GM21717 (cell line): ENCODE results near the gene CYBC1.

Experiments used
- ATAC-seq: cut with Tn5 transposase; IDR thresholded peaks from one replicate; pipeline ENCODE4 v1.9.1; 2021; ENCODE audit warnings: mild to moderate bottlenecking, moderate library complexity; ENCODE audit not compliant: unreplicated experiment

CYBC1 gene

GRCh38 chr17:82450357-82451106 is at the start of gene CYBC1:
CYBC1 (minus strand) TSS chr17:82450752; CDS start chr17:82449254, 1,498 bp downstream.
- ATAC-seq: peak; percentile 58

- ATAC-seq: no peak
These were observed 47.2 kb upstream of the CYBC1 start for GRCh38 chr17:82497483-82498405.

DNA sequence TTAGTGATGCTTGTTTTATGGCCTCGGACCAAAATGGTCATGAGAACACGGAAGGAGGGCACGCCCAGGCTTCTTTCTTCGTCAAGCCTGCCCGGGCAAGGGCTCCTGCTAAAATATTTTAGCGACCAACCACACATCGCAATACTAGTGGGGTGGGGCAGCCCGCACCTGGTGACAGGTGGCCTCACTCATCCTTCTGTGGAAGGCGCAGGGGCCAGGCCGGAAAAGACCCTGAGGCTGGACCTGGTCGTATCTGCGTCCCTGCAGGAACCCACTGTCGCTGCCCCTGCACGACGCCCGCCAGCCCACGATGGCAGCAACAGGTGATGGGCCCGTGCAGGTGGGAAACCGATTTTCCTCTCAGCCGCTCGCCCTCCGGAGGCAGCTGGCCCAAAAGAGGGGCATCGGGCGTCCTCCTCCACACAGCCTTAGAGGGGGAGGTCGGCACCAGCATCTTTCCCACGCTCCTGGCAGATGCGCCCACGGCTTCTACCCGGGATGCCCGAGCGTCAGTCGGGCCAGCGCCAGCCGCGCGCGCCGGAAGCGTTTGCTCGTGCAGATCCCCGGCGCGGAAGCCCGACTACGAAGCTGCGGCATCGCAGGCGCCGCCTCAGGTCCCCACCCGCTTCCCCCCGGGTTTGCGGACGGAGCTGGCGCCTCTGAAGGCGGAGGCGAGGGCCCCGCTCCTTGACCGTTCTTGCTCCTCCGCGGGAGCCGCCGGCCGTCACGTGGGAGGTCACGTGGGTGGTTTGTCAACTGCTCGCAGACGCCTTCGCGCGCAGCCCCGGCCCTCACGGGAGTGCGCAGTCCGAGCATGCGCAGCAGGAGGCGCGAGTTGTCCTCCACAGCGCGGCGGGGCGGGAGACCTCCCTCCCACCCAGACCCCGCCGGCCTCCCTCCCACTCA is 46.2 kb upstream of the CYBC1 start:
- peak; percentile 47 for ATAC-seq

GRCh38 chr17:82495844-82496528 is 45.4 kb upstream of the CYBC1 start:
- no peak for ATAC-seq

GRCh38 chr17:82494236-82495055 is 43.9 kb upstream of the CYBC1 start:
- no peak for ATAC-seq

- no peak for ATAC-seq
These were observed 42.8 kb upstream of the CYBC1 start for GRCh38 chr17:82493226-82493781.

DNA sequence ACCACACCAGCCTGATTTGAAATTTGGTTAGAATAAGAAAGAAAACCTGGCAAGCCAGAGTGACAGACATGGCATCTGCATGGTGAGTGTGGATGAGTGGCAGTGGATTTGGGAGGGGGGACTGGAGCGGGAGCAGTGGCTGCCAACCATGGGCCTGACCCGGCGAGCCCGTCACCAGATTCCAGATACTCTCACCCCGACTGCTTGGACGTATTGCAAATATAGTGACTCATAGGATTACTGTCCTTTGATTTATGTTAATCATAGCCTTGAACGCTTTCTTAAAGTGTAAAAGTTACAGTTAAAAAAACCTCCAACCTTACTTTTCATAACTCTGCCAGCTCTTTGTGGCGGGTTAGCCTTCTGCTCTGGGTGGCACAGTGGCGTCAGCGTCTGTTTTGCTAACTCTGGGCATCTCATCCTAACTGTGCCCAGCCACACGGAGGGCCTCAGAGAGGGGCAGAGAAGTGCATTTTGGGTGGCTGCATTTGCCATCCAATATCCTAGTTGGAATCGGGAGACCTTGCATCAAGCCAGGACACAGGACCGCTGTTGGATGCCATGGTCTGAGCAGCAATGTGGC is 42.2 kb upstream of the CYBC1 start:
- ATAC-seq: no peak

- no peak for ATAC-seq
These were observed 41.0 kb upstream of the CYBC1 start for GRCh38 chr17:82491533-82491932.

- ATAC-seq: no peak
These were observed 40.6 kb upstream of the CYBC1 start for GRCh38 chr17:82491196-82491530.

DNA sequence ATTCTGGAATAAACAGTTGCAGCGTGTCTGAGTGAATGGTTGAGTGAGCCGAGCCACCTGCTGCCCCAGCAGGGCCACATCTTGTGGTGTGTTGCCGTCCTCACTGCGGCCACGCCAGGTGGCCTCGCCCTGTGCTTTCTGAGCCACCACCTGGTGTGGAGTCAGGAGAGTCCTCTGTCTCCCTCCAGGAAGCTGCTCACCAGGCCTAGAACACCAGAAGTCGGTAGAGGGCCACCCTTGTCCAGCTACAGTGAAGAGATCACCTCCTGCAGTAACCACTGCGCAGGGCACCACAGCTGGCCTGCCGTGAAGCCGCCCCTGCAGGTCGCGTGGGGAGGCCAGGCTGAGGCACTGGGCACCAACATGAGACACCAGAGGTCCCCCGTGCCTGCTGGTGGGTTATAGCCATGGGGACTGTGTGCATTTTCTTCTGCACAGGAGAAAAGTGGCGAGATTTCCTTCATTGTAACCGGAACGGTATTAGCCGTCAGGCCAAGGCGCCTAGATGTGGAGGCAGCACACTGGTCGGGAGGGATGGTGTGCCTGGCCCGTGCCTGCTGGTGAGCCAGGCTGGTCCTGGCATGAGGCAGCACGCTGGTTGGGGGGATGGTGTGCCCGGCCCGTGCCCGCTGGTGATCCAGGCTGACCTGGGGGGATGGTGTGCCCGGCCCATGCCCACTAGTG is 40.1 kb upstream of the CYBC1 start:
- ATAC-seq: no peak

- ATAC-seq: no peak
These were observed 39.4 kb upstream of the CYBC1 start for GRCh38 chr17:82489851-82490511.

DNA sequence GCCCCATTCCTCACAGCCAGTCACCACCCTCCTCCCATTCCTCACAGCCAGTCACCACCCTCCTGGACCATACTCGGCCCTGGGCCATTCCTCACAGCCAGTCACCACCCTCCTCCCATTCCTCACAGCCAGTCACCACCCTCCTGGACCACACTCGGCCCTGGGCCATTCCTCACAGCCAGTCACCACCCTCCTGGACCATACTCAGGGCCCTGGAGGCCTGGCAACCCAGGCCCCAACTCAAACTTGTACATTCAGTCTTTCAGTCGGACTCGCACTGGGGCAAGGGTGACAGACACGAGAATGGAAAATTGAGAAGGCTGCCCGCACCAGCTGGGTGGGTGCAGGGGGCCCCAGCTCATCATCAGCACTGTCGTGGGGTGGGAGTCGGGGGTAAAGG is 38.6 kb upstream of the CYBC1 start:
- ATAC-seq: no peak

- no peak for ATAC-seq
These were observed 37.4 kb upstream of the CYBC1 start for GRCh38 chr17:82487910-82488309.

GRCh38 chr17:82486231-82487094 is 35.9 kb upstream of the CYBC1 start:
- no peak for ATAC-seq

GRCh38 chr17:82483836-82484235 is 33.3 kb upstream of the CYBC1 start:
- no peak for ATAC-seq

- ATAC-seq: no peak
These were observed 32.7 kb upstream of the CYBC1 start for GRCh38 chr17:82483204-82483660.

GRCh38 chr17:82480318-82480717 is 29.8 kb upstream of the CYBC1 start:
- no peak for ATAC-seq
